B cell (primary cell): ENCODE data around the gene LRRC3.

Experiments used
- EZH2 ChIP-seq: IDR thresholded peaks from 2 replicates; pipeline ENCODE4 v1.6.1; 2012; ENCODE audit warnings: borderline replicate concordance, low read depth, mild to moderate bottlenecking, moderate library complexity, low read length; ENCODE audit not compliant: insufficient read depth, poor library complexity, severe bottlenecking
- TF ChIP-seq, protein P1 (sequence below): fragments of 200-600 bp; IDR thresholded peaks from one replicate; pipeline ENCODE4 v1.8.0; 2022; ENCODE audit warnings: antibody characterized with exemption, mild to moderate bottlenecking

DNA sequence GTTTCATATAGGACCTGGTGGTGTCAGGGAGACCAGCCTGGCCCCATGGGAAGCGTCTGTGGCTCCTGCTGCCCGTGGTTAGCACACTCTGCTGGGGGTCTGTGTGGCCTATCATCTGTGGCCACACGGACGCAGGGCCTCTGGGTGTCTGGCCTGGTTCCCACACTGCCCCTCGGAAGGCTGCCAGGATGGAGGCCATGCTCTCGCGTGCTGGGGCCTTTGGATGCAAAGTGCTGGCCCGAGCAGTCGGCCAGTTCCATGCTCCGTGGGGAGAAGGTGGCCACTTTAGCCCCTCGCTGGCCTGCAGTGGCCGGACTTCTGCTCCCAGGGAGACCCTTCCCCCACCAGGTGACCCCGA lies 20.8 kb upstream of the LRRC3 start:
- TF ChIP-seq, protein P1, sequence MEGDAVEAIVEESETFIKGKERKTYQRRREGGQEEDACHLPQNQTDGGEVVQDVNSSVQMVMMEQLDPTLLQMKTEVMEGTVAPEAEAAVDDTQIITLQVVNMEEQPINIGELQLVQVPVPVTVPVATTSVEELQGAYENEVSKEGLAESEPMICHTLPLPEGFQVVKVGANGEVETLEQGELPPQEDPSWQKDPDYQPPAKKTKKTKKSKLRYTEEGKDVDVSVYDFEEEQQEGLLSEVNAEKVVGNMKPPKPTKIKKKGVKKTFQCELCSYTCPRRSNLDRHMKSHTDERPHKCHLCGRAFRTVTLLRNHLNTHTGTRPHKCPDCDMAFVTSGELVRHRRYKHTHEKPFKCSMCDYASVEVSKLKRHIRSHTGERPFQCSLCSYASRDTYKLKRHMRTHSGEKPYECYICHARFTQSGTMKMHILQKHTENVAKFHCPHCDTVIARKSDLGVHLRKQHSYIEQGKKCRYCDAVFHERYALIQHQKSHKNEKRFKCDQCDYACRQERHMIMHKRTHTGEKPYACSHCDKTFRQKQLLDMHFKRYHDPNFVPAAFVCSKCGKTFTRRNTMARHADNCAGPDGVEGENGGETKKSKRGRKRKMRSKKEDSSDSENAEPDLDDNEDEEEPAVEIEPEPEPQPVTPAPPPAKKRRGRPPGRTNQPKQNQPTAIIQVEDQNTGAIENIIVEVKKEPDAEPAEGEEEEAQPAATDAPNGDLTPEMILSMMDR, result no peak
- TF ChIP-seq EZH2, result no peak
